PC-9 (cell line): ENCODE results near the gene CCNY.

ENCODE experiments used
- CTCF ChIP-seq: fragments of 200-600 bp; sonication (generic); conservative IDR thresholded peaks from 2 replicates; pipeline ENCODE4 v1.6.1; 2017; ENCODE audit warnings: mixed run types, antibody characterized with exemption, mild to moderate bottlenecking, moderate library complexity
- EZH2 ChIP-seq: fragments of 200-600 bp; sonication (generic); IDR thresholded peaks from 2 replicates; pipeline ENCODE4 v1.8.0; 2017; ENCODE audit warnings: antibody characterized with exemption, low read depth

- TF ChIP-seq CTCF, result no peak
- no peak for TF ChIP-seq EZH2
Observed at GRCh38 chr10:35579116-35579515, 242.8 kb downstream of the CCNY start.
